Activated CD8-positive, alpha-beta T cell treated with anti-CD3 and anti-CD28 coated beads for 36 hours (primary cell): ENCODE results near the gene PARP4. TPM values are rescaled to one million over a fixed set of nuclear protein-coding genes. Genes with fewer than 3 reads are reported as not detected.

Source experiments
- ATAC-seq: fragments of 200-7000 bp; cut with Tn5 transposase; one replicate; pipeline ENCODE4 v1.10.0; 2021; ENCODE audit warnings: mild to moderate bottlenecking, moderate library complexity
- CTCF ChIA-PET: fragments of 350-600 bp; sonication (Branson Sonifier 250); formaldehyde crosslinking; loops from one replicate; lab custom pipeline; 2021; ENCODE audit warnings: antibody characterized with exemption; lab: Charles Lee
- POLR2A ChIA-PET: fragments of 350-600 bp; sonication (Branson Sonifier 250); formaldehyde crosslinking; loops from one replicate; lab custom pipeline; 2021; ENCODE audit warnings: antibody characterized with exemption; lab: Charles Lee
- DNase-seq: peaks from one replicate; pipeline ENCODE4 v3.0.0-alpha.2; 2020
- H3K27ac Mint-ChIP-seq: one replicate; pipeline ENCODE4 v1.8.0; 2021; ENCODE audit warnings: mild to moderate bottlenecking, mixed read lengths
- H3K27me3 Mint-ChIP-seq: one replicate; pipeline ENCODE4 v1.8.0; 2021; ENCODE audit warnings: mixed read lengths
- H3K36me3 Mint-ChIP-seq: one replicate; pipeline ENCODE4 v1.8.0; 2021; ENCODE audit warnings: low read depth, mixed read lengths
- H3K4me1 Mint-ChIP-seq: one replicate; pipeline ENCODE4 v1.8.0; 2021; ENCODE audit warnings: low read depth, mixed read lengths
- H3K4me3 Mint-ChIP-seq: one replicate; pipeline ENCODE4 v1.8.0; 2021; ENCODE audit warnings: mild to moderate bottlenecking, moderate library complexity, mixed read lengths
- H3K9me3 Mint-ChIP-seq: one replicate; pipeline ENCODE4 v1.8.0; 2021; ENCODE audit warnings: mixed read lengths
- CTCF ChIP-seq: fragments of 200-600 bp; IDR thresholded peaks from one replicate; pipeline ENCODE4 v1.8.0; 2022; ENCODE audit warnings: antibody characterized with exemption, mild to moderate bottlenecking
- intact Hi-C: fragments of 100-400 bp; cut with micrococcal nuclease; formaldehyde crosslinking; loops from one replicate; pipeline ENCODE4 v1.10.0; 2022
- total RNA-seq, 2 experiments: library from RNA; stranded (reverse); gene quantifications; one replicate each; pipeline ENCODE4 v1.2.3, GENCODE V29; 2021

The PARP4 gene
- total RNA-seq, 2 experiments from 2014 or later: 20.4 to 22.4 TPM

DNA sequence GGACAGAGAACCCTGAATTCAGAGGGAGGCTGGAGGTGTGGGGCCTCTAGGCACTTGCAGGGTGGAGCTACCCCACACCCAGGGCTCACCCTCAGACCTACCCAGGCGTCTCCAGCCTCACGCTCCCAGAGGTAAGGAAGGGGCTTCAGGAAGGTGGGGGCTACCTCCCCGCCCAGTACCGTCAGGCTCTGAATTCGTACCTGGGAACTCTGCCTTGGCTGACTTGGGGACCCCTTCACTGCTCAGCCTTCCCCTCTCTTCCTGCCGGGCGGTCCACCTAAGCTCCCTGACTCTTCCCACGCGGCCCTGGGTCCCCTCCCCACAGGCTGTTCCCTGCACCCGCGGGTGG is 28.5 kb upstream of the PARP4 start:
- ATAC-seq: no peak
- CTCF ChIA-PET: interaction anchor here (1.4 kb wide), 1 partner anchor 13 kb away, joined by 3 read pairs; no protein-coding TSS in a partner anchor

DNA sequence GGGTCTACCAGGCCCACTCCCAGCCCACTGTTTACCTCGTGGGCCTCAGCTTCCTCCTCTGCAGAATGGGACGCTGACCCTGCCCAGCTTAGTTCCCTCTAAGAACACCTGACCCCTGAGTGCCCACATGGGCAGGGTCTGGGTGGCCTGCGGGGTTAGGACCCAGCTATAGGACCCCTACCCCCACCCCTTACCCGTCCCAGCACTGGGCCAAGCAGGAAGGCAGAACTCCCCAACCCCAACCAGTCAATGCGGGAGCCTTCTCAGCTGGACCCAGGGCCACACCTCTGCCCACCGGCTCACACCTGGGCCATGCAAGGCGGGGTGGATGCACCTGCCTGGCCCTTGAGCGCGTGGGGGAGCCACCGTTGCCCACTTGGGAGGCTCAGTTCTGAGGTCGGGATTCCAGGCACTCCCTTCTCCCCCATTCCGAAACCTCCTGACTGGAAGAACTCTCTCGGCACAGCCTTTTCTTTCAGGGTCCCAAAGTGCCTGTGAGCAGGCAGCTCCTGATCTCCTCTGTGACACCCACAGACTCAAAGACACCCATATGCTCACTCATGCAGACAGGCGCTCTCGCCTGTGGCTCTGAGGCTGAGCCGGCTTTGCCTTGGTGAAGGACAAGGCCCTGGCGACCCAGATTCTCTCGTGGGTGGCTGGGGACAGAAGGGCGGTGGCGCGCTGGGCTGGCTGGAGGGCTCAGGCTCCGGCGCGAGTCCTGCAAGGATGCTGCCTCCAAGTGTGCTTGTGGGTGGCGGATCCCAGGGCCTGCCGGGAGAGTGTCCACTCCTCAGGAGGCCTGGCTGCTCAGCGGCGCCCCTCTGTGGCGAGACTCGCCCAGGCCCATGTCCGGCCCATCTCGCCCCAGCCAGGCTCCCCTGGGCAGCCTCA is 27.9 kb upstream of the PARP4 start:
- H3K9me3 Mint-ChIP-seq: no peaks in the 10 kb centered on the region
- peaks cover 2% of the 10 kb centered on the region for H3K4me1 Mint-ChIP-seq
- DNase-seq (peak; percentile 31), ATAC-seq (peak; percentile 57)
- H3K27ac Mint-ChIP-seq: no peak overlapping the region
- ChIA-PET POLR2A (interaction anchor here (1.0 kb wide), 1 partner anchor 143 kb away, joined by 3 read pairs; no protein-coding TSS in a partner anchor), CTCF (interaction anchor here (1.4 kb wide), 1 partner anchor 12 kb away, joined by 3 read pairs; no protein-coding TSS in a partner anchor)
- H3K4me3 Mint-ChIP-seq: no peak overlapping the region
- TF ChIP-seq CTCF: peak; percentile 40
- intact Hi-C loops: no loop called here
- no peaks in the 10 kb centered on the region for H3K36me3 Mint-ChIP-seq
- peaks cover 40% of the 10 kb centered on the region for H3K27me3 Mint-ChIP-seq

More for the DNA sequence above, 28.5 kb upstream of the PARP4 start:
- Mint-ChIP-seq H3K27me3 (peaks cover 38% of the 10 kb centered on the region), H3K4me3 (peak overlapping the region; percentile 73), H3K36me3 (no peaks in the 10 kb centered on the region), H3K9me3 (no peaks in the 10 kb centered on the region), H3K4me1 (peaks cover 2% of the 10 kb centered on the region), H3K27ac (no peak overlapping the region)
- POLR2A ChIA-PET: interaction anchor here (1.0 kb wide), 1 partner anchor 142 kb away, joined by 3 read pairs; no protein-coding TSS in a partner anchor
- intact Hi-C loops: no loop called here
- DNase-seq: no peak
- peak; percentile 17 for TF ChIP-seq CTCF

- ChIA-PET POLR2A (no interaction called here), CTCF (no interaction called here)
- Mint-ChIP-seq H3K9me3 (no peaks in the 10 kb centered on the region), H3K27ac (no peak overlapping the region), H3K27me3 (peaks cover 41% of the 10 kb centered on the region), H3K4me3 (no peak overlapping the region), H3K4me1 (peaks cover 2% of the 10 kb centered on the region), H3K36me3 (no peaks in the 10 kb centered on the region)
- TF ChIP-seq CTCF: no peak
- no peak for ATAC-seq
- no peak for DNase-seq
- intact Hi-C loops: no loop called here
These were observed 27.1 kb upstream of the PARP4 start for GRCh38 chr13:24539500-24540165.

DNA sequence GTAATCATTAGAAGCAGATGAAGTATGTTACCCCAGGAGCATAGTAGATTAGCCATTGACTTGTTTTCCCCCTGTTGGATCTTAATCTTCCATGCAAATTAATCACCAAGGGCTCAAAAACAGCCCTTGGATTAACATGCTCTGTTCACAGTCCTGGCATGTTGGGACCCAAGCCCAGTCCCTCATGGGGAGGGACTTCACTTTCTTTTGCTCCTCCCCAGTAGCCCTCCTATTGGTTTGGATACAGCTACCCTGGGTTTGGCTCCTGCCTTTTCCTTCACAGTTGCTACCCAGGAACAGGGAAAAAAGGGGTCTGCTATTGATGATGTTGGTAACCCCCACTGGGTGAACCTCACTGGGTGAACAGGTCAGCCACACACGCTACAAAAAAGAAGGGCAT is 16.9 kb upstream of the PARP4 start:
- no peak for DNase-seq
- POLR2A ChIA-PET: no interaction called here
- peaks cover 38% of the 10 kb centered on the region for H3K27me3 Mint-ChIP-seq

More for the DNA sequence above, 16.9 kb upstream of the PARP4 start:
- no peaks in the 10 kb centered on the region for H3K9me3 Mint-ChIP-seq
- H3K36me3 Mint-ChIP-seq: no peaks in the 10 kb centered on the region
- TF ChIP-seq CTCF: no peak
- no peaks in the 10 kb centered on the region for H3K4me1 Mint-ChIP-seq
- CTCF ChIA-PET: interaction anchor here (1.1 kb wide), 1 partner anchor 9 kb away, joined by 3 read pairs; no protein-coding TSS in a partner anchor
- intact Hi-C loops: no loop called here
- no peak overlapping the region for H3K4me3 Mint-ChIP-seq
- no peak overlapping the region for H3K27ac Mint-ChIP-seq
- no peak for ATAC-seq
